Fibroblast of pulmonary artery (primary cell): ENCODE measurements around the gene RIPOR2.
"Not testable (repeated sequence)": the region's sequence is repeated elsewhere in the genome, so short reads cannot be mapped to it uniquely, and the experiment has no call there.

Experiments
- DNase-seq: peaks from one replicate; pipeline ENCODE4 v3.0.0-alpha.2; 2010; ENCODE audit warnings: low read depth
- H3K4me3 ChIP-seq: replicated peaks from 2 replicates; pipeline ENCODE4 v1.5.1; 2011; ENCODE audit warnings: low read depth, mild to moderate bottlenecking, control low read depth, low read length, moderate library complexity
- CTCF ChIP-seq: IDR thresholded peaks from 2 replicates; pipeline ENCODE4 v1.5.1; 2011; ENCODE audit warnings: mild to moderate bottlenecking, control low read depth, low read length, inconsistent platforms; ENCODE audit errors: missing control alignments

Gene RIPOR2

GRCh38 chr6:24760210-24760609, 175.6 kb downstream of the RIPOR2 start:
- TF ChIP-seq CTCF, result no peak
- no peak for DNase-seq
- H3K4me3 ChIP-seq, result no peak overlapping the region

GRCh38 chr6:24759718-24760117, 176.0 kb downstream of the RIPOR2 start:
- DNase-seq, result no peak
- H3K4me3 ChIP-seq, result no peak overlapping the region
- TF ChIP-seq CTCF, result no peak

GRCh38 chr6:24757611-24758010, 178.1 kb downstream of the RIPOR2 start:
- TF ChIP-seq CTCF, result no peak
- no peak for DNase-seq

GRCh38 chr6:24755279-24755678, 180.5 kb downstream of the RIPOR2 start:
- no peak for DNase-seq
- TF ChIP-seq CTCF, result no peak
- H3K4me3 ChIP-seq, result no peak overlapping the region

More at GRCh38 chr6:24757611-24758010, 178.1 kb downstream of the RIPOR2 start:
- no peak overlapping the region for H3K4me3 ChIP-seq

- not testable (repeated sequence) for DNase-seq, H3K4me3 ChIP-seq
Observed at GRCh38 chr6:24754378-24754777, 181.4 kb downstream of the RIPOR2 start.
